ENCODE data around the gene B4GALNT2.

Gene B4GALNT2

DNA sequence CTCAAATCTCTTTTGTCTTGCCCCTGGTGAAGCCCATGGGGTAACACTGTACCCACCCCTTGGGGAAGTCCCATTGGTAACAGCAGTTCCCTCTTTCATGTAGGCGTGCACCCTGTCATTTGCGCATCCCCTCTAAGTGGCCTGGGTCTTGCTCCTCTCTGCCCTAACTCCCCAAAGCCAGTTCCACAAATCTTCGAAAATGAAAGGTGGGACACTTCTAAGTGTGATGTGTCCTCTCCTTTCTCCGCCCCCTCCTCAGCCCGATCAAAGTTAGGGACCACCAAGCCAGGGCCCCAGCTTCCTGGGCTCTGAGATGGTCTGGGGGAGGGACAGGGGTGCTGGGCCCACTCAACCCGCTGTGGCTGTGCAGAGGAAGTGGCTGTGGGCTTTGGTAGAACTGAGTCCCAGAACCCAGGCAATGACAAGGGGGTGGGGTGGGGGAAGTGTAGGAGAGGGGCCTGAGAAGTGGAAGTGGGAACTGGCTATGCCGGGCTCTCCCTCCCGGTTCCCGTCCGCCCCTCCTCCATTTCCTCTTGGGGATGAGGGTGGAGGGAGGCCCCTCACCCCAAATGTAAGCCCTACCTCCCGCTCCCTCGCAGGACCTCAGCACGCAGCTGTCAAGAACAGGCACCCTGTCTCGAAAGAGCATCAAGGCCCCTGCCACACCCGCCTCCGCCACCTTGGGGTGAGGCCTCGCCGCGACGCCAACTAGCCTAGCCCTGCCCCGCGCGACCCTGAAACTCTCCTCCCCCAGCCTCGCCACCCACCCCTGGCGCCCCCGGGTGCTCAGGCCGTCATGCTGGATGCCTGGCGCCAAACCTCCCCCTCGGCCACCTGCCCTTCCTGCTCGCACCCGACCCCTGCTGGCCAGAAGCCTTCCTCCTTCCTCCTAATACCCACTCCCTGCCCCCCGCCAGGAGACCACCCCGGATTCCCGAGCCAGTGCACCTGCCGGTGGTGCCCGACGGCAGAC is 86.7 kb downstream of the B4GALNT2 start:
- H3K79me2 ChIP-seq (ENCODE audit: insufficient read depth, low read length): peaks cover 21% of the 10 kb centered on the region; the same call in 1 of the 2 replicates
- H3K4me1 ChIP-seq (ENCODE audit: insufficient read depth, low read length, poor library complexity, severe bottlenecking): peaks cover 37% of the 10 kb centered on the region
- H3K9me3 ChIP-seq (ENCODE audit: insufficient read depth, low read depth, low read length): no peaks in the 10 kb centered on the region
- H2AFZ ChIP-seq (ENCODE audit: low read length): no peak overlapping the region
- peaks cover 4% of the 10 kb centered on the region; the same call in 1 of the 2 replicates for H3K36me3 ChIP-seq (ENCODE audit: insufficient read depth, low read length)
- no peak for TF ChIP-seq EZH2phosphoT487 (IDR thresholded peaks at IDR 0.05; ENCODE audit: borderline replicate concordance)
- peak; percentile 28 for TF ChIP-seq CTCF (conservative IDR thresholded peaks at IDR 0.05; ENCODE audit: low read length)
- no peaks in the 10 kb centered on the region for H3K27me3 ChIP-seq (ENCODE audit: insufficient read depth, low read length, poor library complexity, severe bottlenecking)
- H4K20me1 ChIP-seq (ENCODE audit: insufficient read depth, low read length, poor library complexity, severe bottlenecking): no peaks in the 10 kb centered on the region
- H3K4me2 ChIP-seq (ENCODE audit: low read depth, low read length, poor library complexity, severe bottlenecking): peak overlapping the region; percentile 79
- H3K9me2 ChIP-seq (replicated peaks; ENCODE audit: low read depth, low read length): no peaks in the 10 kb centered on the region
- H3F3A ChIP-seq (ENCODE audit: low read depth): no peaks in the 10 kb centered on the region
- H3K4me3 ChIP-seq (ENCODE audit: low read length, poor library complexity, severe bottlenecking): no peak overlapping the region
- peak overlapping the region; percentile 60 for H3K9ac ChIP-seq (ENCODE audit: low read depth, low read length, poor library complexity, severe bottlenecking)

DNA sequence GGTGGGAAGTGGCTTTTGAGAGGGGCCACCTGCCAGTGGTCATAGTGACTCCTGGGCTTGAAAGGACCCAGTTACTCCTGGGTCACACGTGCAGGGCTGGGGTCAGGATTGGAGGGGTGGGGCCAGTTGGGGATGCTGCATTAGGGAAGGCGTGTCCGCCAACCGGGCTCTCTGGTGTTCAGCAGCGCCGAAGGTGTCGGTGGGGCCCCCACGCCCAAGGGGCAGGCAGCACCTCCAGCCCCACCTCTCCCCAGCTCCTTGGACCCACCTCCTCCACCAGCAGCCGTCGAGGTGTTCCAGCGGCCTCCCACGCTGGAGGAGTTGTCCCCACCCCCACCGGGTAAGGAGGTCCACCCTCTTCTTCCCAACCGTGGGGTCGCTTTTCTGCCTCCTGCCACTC is 87.4 kb downstream of the B4GALNT2 start:
- TF ChIP-seq CTCF (conservative IDR thresholded peaks at IDR 0.05; ENCODE audit: low read length) (no peak), EZH2phosphoT487 (IDR thresholded peaks at IDR 0.05; ENCODE audit: borderline replicate concordance) (no peak)
- Histone ChIP-seq H3F3A (ENCODE audit: low read depth) (no peaks in the 10 kb centered on the region), H3K36me3 (ENCODE audit: insufficient read depth, low read length) (peaks cover 4% of the 10 kb centered on the region; the same call in 1 of the 2 replicates), H3K4me1 (ENCODE audit: insufficient read depth, low read length, poor library complexity, severe bottlenecking) (peaks cover 30% of the 10 kb centered on the region), H3K9ac (ENCODE audit: low read depth, low read length, poor library complexity, severe bottlenecking) (no peak overlapping the region), H2AFZ (ENCODE audit: low read length) (no peak overlapping the region), H3K9me3 (ENCODE audit: insufficient read depth, low read depth, low read length) (no peaks in the 10 kb centered on the region), H3K9me2 (replicated peaks; ENCODE audit: low read depth, low read length) (no peaks in the 10 kb centered on the region), H3K4me3 (ENCODE audit: low read length, poor library complexity, severe bottlenecking) (no peak overlapping the region), H3K79me2 (ENCODE audit: insufficient read depth, low read length) (peaks cover 15% of the 10 kb centered on the region; the same call in 1 of the 2 replicates), H3K4me2 (ENCODE audit: low read depth, low read length, poor library complexity, severe bottlenecking) (no peak overlapping the region), H4K20me1 (ENCODE audit: insufficient read depth, low read length, poor library complexity, severe bottlenecking) (no peaks in the 10 kb centered on the region), H3K27me3 (ENCODE audit: insufficient read depth, low read length, poor library complexity, severe bottlenecking) (no peaks in the 10 kb centered on the region)

- H3K4me3 ChIP-seq (ENCODE audit: low read length, poor library complexity, severe bottlenecking): no peak overlapping the region
Observed at GRCh38 chr17:49223168-49223516, 90.6 kb downstream of the B4GALNT2 start.

More at GRCh38 chr17:49223168-49223516, 90.6 kb downstream of the B4GALNT2 start:
- H3F3A ChIP-seq (ENCODE audit: low read depth): no peaks in the 10 kb centered on the region
- H3K9me2 ChIP-seq (replicated peaks; ENCODE audit: low read depth, low read length): no peaks in the 10 kb centered on the region
- H4K20me1 ChIP-seq (ENCODE audit: insufficient read depth, low read length, poor library complexity, severe bottlenecking): no peaks in the 10 kb centered on the region
- H3K4me2 ChIP-seq (ENCODE audit: low read depth, low read length, poor library complexity, severe bottlenecking): no peak overlapping the region
- H3K79me2 ChIP-seq (ENCODE audit: insufficient read depth, low read length): no peaks in the 10 kb centered on the region
- peaks cover 11% of the 10 kb centered on the region for H3K4me1 ChIP-seq (ENCODE audit: insufficient read depth, low read length, poor library complexity, severe bottlenecking)
- TF ChIP-seq CTCF (conservative IDR thresholded peaks at IDR 0.05; ENCODE audit: low read length): no peak
- no peak for TF ChIP-seq EZH2phosphoT487 (IDR thresholded peaks at IDR 0.05; ENCODE audit: borderline replicate concordance)
- H3K9me3 ChIP-seq (ENCODE audit: insufficient read depth, low read depth, low read length): no peaks in the 10 kb centered on the region
- H3K27me3 ChIP-seq (ENCODE audit: insufficient read depth, low read length, poor library complexity, severe bottlenecking): no peaks in the 10 kb centered on the region
- H3K9ac ChIP-seq (ENCODE audit: low read depth, low read length, poor library complexity, severe bottlenecking): no peak overlapping the region
- H3K36me3 ChIP-seq (ENCODE audit: insufficient read depth, low read length): peaks cover 4% of the 10 kb centered on the region; the same call in 1 of the 2 replicates
- no peak overlapping the region for H2AFZ ChIP-seq (ENCODE audit: low read length)
